Muscle layer of colon (tissue), 2 donors: ENCODE results near the gene ZNRF3.
"Not testable (repeated sequence)": the region's sequence is repeated elsewhere in the genome, so short reads cannot be mapped to it uniquely, and the experiment has no call there.

Source experiments
- H3K27ac ChIP-seq: one replicate; pipeline ENCODE4 v1.7.0; 2013; ENCODE audit warnings: low read depth, mild to moderate bottlenecking, low read length, moderate library complexity
- H3K27me3 ChIP-seq, 2 donors: one replicate each; pipeline ENCODE4 v1.7.0; 2013; ENCODE audit warnings: low read length in 2 of 2, mild to moderate bottlenecking in 2 of 2; ENCODE audit not compliant: insufficient read depth in 2 of 2, control insufficient read depth in 1 of 2
- H3K36me3 ChIP-seq: one replicate; pipeline ENCODE4 v1.7.0; 2013; ENCODE audit warnings: mild to moderate bottlenecking, low read length; ENCODE audit not compliant: insufficient read depth
- H3K4me1 ChIP-seq: one replicate; pipeline ENCODE4 v1.7.0; 2013; ENCODE audit warnings: mild to moderate bottlenecking, low read length; ENCODE audit not compliant: insufficient read depth
- H3K4me3 ChIP-seq, 2 donors: one replicate each; pipeline ENCODE4 v1.7.0; 2013; ENCODE audit warnings: low read length in 2 of 2, low read depth in 1 of 2, mild to moderate bottlenecking in 1 of 2, moderate library complexity in 1 of 2
- H3K9ac ChIP-seq: one replicate; pipeline ENCODE4 v1.7.0; 2013; ENCODE audit warnings: low read length
- H3K9me3 ChIP-seq: one replicate; pipeline ENCODE4 v1.7.0; 2013; ENCODE audit warnings: mild to moderate bottlenecking, low read length
- donor health status: abdominal sarcoma.
- donor health status: Adenocarcinoma of cecum.

Gene ZNRF3

DNA sequence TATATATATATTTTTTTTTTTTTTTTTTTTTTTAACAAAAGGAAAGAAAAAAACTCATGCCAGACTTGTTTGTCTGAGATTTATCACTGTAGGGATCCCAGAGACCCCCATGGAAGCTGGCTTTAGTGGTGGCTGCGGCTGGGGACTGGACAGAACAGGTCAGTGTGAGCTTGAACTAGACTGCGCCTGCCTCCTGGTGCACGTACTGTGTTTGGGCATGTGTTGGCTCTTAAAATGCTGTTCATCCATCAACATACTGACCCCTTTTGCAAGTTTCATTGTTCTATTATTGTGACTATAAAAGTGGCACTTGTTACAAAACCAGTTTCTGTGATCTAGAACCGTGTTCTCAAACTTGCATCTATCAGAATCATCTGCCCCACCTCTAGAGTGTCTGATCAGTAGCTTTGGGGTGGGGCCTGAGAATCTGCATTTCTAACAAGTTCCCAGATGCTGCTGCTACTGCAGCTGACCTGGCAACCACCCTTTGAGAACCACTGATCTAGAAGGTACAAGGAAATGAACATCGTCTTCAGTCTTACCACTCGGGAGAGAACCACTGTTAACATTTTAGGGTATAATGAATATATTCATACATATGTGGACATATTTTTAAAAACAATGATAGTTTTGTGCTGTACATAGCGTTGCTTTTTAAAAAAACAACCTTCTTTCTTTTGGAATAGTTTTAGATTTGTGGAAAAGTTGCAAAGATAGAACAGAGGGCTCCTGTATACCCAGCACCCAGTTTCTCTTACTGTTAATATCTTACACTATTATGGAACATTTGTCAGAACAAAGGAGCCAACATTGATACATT is 54.0 kb downstream of the ZNRF3 start:
- Histone ChIP-seq H3K4me1 (peaks cover 3% of the 10 kb centered on the region), H3K9ac (no peak overlapping the region), H3K27ac (no peak overlapping the region), H3K9me3 (no peaks in the 10 kb centered on the region), H3K36me3 (no peaks in the 10 kb centered on the region), H3K4me3 (no peak overlapping the region), H3K27me3 (no peaks in the 10 kb centered on the region)

DNA sequence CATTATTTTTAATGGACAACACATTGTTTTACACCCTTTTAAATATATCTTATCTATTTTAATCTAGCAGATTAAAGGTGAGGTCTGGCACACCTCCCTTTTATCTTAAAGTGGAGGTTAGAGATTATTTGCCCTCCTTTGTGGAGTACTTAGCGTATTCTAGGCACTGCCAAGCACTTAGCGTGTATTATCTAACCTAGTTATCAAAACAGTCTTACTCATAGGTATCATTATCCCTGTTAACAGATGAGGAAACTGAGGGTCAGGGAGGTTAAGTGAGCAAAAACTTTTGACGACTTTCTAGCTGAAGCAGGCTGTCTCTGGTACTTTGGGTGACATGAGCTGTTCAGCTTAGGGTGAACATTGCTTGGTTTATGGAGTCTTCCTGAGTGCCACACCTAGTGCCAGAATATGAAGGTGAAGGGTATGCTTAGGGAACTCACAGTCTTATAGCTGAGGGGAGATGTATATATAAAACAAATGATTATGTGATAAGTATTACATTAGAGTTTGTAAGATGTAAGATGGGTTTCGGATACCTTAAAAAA is 55.0 kb downstream of the ZNRF3 start:
- Histone ChIP-seq H3K36me3 (no peaks in the 10 kb centered on the region), H3K27me3 (no peaks in the 10 kb centered on the region), H3K9ac (no peak overlapping the region), H3K4me1 (peaks cover 9% of the 10 kb centered on the region), H3K9me3 (no peaks in the 10 kb centered on the region), H3K4me3 (no peak overlapping the region), H3K27ac (no peak overlapping the region)

DNA sequence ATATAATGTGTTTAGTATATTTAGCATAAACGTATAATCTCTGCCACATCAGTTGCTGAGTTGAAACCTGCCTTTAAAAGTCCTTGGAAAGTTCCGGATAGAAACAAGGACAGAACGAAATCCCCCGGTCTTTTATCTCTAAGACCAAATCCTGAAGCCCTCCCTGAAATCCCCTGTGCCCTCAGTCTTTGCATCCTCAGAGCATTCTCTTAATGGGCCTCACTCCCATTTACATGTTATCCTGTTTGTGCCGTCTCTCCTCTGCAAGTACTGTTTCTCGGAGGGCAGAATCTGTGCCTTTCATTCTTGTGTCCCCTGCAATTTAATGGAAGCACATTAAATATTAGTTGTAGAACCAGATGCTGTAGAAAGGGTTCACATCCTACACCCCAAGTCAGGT is 56.0 kb downstream of the ZNRF3 start:
- Histone ChIP-seq H3K36me3 (no peaks in the 10 kb centered on the region), H3K4me1 (peaks cover 14% of the 10 kb centered on the region)

DNA sequence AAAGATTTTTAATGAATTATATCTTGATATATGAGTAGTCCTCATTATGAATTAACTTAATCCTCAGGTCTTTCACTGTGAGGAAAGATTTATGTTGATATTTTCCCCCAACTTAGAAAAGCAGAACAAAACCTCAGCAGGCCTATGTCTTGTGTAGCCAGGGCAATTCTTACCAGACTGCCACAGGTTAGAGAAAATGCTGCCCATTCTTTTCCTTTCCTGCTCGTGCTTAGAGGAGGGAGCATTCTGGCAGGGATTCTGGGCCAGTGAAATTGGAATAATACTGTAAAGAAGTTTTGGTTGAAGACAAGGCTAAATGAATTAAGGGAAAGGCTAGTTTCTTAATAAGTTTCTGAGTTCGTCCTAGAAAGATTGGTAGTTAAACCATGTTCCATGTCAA is 56.6 kb downstream of the ZNRF3 start:
- Histone ChIP-seq H3K27me3 (no peaks in the 10 kb centered on the region), H3K27ac (no peak overlapping the region), H3K4me1 (peaks cover 14% of the 10 kb centered on the region), H3K9ac (no peak overlapping the region), H3K36me3 (no peaks in the 10 kb centered on the region), H3K9me3 (no peaks in the 10 kb centered on the region), H3K4me3 (no peak overlapping the region)

More for the DNA sequence above, 56.0 kb downstream of the ZNRF3 start:
- H3K4me3 ChIP-seq: no peak overlapping the region
- no peaks in the 10 kb centered on the region for H3K27me3 ChIP-seq
- H3K9ac ChIP-seq: no peak overlapping the region
- no peak overlapping the region for H3K27ac ChIP-seq
- no peaks in the 10 kb centered on the region for H3K9me3 ChIP-seq

DNA sequence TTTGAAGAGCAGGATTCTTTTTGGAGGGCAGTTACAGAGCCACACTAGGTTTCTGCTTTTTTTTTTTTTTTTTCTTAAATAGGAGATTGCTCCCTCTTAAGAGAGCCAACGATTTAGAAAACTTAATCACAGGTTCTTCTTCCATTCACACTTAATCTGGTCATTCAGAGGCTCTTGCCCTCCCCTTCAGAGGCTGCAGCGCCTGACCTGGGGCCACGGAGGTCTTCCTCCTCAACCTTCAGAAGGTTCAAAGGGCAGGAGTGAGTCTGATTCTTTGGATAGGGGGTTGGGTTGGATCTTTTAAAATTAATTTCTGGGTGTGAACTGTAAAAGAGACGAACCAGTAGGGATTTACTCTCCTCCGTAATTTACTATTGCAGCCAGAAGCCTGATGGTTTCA is 57.1 kb downstream of the ZNRF3 start:
- Histone ChIP-seq H3K27ac (no peak overlapping the region), H3K36me3 (no peaks in the 10 kb centered on the region), H3K4me1 (peaks cover 14% of the 10 kb centered on the region), H3K9ac (no peak overlapping the region), H3K27me3 (no peaks in the 10 kb centered on the region), H3K4me3 (no peak overlapping the region), H3K9me3 (no peaks in the 10 kb centered on the region)

DNA sequence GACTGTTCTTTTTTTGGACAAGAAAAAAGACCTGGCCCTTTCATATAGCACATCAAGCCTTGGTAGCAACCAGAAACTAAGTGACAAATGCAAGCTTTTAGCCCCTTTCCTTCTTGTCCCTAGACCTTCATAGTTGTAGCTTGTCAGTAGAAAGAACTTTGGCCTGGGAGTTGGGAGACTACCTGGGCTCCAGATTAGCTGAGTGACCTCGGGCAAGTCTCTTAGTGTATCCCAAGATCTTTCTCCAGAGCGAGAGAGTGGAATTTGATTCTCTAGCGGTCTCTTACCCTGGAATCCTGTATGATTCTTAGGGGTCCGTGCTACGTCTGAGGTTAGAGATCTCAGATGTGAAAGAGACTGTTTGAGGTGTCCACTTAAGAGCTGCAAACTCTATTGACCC is 59.0 kb downstream of the ZNRF3 start:
- Histone ChIP-seq H3K27ac (no peak overlapping the region), H3K9me3 (no peaks in the 10 kb centered on the region), H3K36me3 (no peaks in the 10 kb centered on the region), H3K27me3 (no peaks in the 10 kb centered on the region), H3K9ac (no peak overlapping the region), H3K4me1 (peaks cover 14% of the 10 kb centered on the region), H3K4me3 (no peak overlapping the region)

DNA sequence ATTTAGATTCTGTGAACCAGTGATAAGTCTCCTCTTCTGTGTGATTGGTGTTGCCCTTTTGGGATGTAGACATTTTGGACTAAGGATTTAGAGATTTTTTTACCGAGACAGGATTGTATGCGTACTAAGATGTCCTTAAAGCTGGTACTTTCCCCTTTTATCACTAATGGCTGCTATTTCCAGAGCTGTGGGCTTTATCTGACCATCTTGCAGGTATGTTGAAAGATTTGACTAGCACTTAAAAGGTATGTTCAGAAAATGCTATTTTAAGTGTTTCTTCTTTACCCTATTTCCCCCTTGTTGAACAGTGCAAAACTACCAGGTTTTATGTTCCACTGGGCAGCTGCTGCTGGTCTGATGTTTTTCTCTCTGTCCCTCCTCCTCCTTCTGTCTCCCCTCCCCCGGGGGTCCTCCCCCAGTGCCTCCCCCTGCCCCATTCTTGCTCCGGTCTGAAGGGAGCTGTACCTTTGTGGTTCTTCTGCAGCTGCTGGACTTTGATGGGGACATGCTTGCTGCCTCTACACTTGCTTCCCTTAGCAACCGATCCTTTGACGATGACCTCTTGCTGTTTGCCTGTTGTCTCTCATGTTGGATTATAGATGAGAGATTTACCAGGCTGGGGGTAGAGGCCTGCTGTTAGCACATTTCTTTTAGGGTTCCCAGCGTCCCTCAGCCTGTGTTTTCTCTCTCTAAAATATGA is 59.6 kb downstream of the ZNRF3 start:
- no peak overlapping the region for H3K9ac ChIP-seq
- no peaks in the 10 kb centered on the region for H3K9me3 ChIP-seq
- no peaks in the 10 kb centered on the region for H3K27me3 ChIP-seq
- H3K4me1 ChIP-seq: peaks cover 14% of the 10 kb centered on the region
- no peaks in the 10 kb centered on the region for H3K36me3 ChIP-seq
- no peak overlapping the region for H3K27ac ChIP-seq
- no peak overlapping the region for H3K4me3 ChIP-seq

DNA sequence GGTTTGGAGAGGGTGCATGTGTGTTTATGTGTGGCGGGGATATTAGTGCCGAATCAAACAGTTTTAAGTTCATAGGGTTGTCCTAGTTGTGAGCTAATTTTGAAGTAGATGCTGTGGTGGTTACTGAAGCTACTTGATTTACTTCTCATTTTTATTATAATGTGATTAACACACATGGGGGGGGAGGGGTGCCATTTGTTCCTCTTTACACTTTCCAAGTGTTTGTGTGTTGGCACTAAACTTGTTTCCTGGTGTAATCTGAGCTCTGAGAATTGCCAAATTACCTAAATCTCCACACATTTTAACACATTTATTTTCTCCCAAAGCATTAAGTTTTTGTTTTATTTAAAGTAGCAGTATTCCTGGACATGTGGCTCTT is 60.1 kb downstream of the ZNRF3 start:
- Histone ChIP-seq H3K9me3 (no peaks in the 10 kb centered on the region), H3K4me1 (peaks cover 14% of the 10 kb centered on the region), H3K4me3 (no peak overlapping the region), H3K36me3 (no peaks in the 10 kb centered on the region), H3K27ac (no peak overlapping the region), H3K27me3 (no peaks in the 10 kb centered on the region), H3K9ac (no peak overlapping the region)

DNA sequence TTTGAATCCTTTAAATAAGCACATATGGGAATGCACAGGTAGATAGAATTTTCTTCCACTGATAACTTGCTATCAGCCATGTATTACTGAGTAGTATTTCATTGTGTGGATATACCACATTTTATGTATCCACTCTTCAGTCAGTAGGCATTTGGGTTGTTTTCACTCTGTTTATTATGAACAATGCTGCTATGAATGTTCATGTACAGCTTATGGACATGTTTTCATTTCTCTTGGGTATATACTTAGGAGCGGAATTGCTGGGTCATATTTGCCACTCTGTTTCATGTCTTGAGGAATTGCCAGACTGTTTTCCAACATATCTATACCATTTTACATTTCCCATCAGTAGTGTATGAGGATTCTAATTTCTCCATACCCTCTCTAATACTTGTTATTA is 63.8 kb downstream of the ZNRF3 start:
- Histone ChIP-seq H3K9me3 (no peaks in the 10 kb centered on the region), H3K36me3 (no peaks in the 10 kb centered on the region), H3K9ac (no peak overlapping the region), H3K4me3 (no peak overlapping the region), H3K4me1 (peaks cover 37% of the 10 kb centered on the region), H3K27ac (no peak overlapping the region), H3K27me3 (no peaks in the 10 kb centered on the region)

DNA sequence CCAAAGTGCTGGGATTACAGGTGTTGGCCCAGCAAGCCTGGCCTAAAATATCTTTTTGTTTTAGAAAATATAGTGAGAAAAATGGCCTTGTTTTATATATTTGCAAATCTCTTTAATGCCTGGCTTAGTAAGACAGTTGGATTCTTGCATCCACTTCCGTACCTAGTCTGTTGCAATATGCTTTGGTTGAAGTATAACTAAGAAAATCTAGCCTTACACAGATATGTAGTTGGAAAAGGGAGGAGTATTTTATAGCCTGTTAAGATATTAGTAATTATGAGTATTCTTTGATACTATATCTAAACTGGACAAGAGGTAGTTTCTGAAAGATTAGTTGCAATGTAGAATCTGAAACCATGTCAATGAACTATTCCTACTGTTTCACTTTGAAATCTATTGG is 65.1 kb downstream of the ZNRF3 start:
- Histone ChIP-seq H3K4me3 (no peak overlapping the region), H3K27me3 (no peaks in the 10 kb centered on the region), H3K4me1 (peaks cover 42% of the 10 kb centered on the region), H3K9ac (no peak overlapping the region), H3K36me3 (no peaks in the 10 kb centered on the region), H3K27ac (no peak overlapping the region), H3K9me3 (no peaks in the 10 kb centered on the region)

DNA sequence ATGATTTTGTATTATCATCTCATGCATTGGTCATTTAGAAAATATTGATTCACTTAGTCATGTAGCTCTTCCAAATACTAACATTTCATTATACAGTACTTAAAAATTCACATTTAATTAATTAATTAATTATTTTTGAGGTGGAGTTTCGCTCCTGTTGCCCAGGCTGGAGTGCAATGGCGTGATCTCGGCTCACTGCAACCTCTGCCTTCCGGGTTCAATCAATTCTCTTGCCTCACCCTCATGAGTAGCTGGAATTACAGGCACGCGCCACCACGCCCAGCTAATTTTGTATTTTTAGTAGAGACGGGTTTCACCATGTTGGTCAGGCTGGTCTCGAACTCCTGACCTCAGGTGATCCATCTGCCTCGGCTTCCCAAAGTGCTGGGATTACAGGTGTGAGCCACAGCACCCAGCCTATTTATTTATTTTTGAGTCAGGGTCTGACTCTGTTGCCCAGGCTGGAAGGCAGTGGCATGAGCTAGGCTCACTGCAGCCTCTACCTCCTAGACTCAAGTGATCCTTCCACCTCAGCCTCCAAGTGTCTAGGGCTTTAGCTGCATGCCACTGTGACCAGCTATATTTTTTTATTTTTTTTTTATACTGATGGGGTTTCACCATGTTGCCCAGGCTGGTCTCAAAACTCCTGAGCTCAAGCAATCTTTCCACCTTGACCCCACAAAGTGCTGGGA is 65.6 kb downstream of the ZNRF3 start:
- not testable (repeated sequence) for H3K4me3 ChIP-seq, H3K36me3 ChIP-seq, H3K27me3 ChIP-seq, H3K27ac ChIP-seq, H3K9ac ChIP-seq, H3K9me3 ChIP-seq
- peaks cover 43% of the 10 kb centered on the region for H3K4me1 ChIP-seq
